Parathyroid adenoma (tissue), 2 donors: Measurements from ENCODE around the gene MBNL3.

Experiments used
- H2AFZ ChIP-seq: fragments of 300-600 bp; sonication (generic); one replicate; pipeline ENCODE4 v1.7.0; 2017; ENCODE audit warnings: antibody characterized with exemption, mild to moderate bottlenecking
- H3K27ac ChIP-seq: fragments of 300-600 bp; sonication (generic); one replicate; pipeline ENCODE4 v1.7.0; 2017
- H3K27me3 ChIP-seq: fragments of 300-600 bp; sonication (generic); one replicate; pipeline ENCODE4 v1.7.0; 2017; ENCODE audit warnings: low read length; ENCODE audit not compliant: control insufficient read depth, insufficient read depth
- H3K36me3 ChIP-seq: fragments of 300-600 bp; sonication (generic); one replicate; pipeline ENCODE4 v1.7.0; 2017; ENCODE audit warnings: low read length; ENCODE audit not compliant: control insufficient read depth, insufficient read depth
- H3K4me1 ChIP-seq: fragments of 300-600 bp; sonication (generic); one replicate; pipeline ENCODE4 v1.7.0; 2017; ENCODE audit warnings: control low read depth
- H3K4me2 ChIP-seq: fragments of 300-600 bp; sonication (generic); one replicate; pipeline ENCODE4 v1.7.0; 2017; ENCODE audit warnings: low read length
- H3K4me3 ChIP-seq: fragments of 300-600 bp; sonication (generic); one replicate; pipeline ENCODE4 v1.7.0; 2017; ENCODE audit warnings: low read depth, low read length
- H3K79me2 ChIP-seq: fragments of 300-600 bp; sonication (generic); one replicate; pipeline ENCODE4 v1.7.0; 2017; ENCODE audit warnings: control low read depth
- H3K9ac ChIP-seq: fragments of 300-600 bp; sonication (generic); one replicate; pipeline ENCODE4 v1.7.0; 2017; ENCODE audit warnings: mild to moderate bottlenecking
- H3K9me3 ChIP-seq: fragments of 300-600 bp; sonication (generic); one replicate; pipeline ENCODE4 v1.7.0; 2017; ENCODE audit warnings: low read length; ENCODE audit not compliant: control insufficient read depth
- CTCF ChIP-seq: fragments of 300-600 bp; sonication (generic); IDR thresholded peaks from one replicate; pipeline ENCODE4 v1.7.0; 2017; ENCODE audit warnings: antibody characterized with exemption, mild to moderate bottlenecking
- donor health status: primary hyperparathyroidism.

The MBNL3 gene

GRCh38 chrX:132415012-132415411 lies 73.8 kb downstream of the MBNL3 start:
- H3K4me1 ChIP-seq = no peaks in the 10 kb centered on the region

GRCh38 chrX:132414404-132414803 lies 74.4 kb downstream of the MBNL3 start:
- Histone ChIP-seq H2AFZ (no peak overlapping the region), H3K4me3 (no peak overlapping the region), H3K79me2 (no peaks in the 10 kb centered on the region), H3K36me3 (no peaks in the 10 kb centered on the region), H3K27ac (no peak overlapping the region), H3K27me3 (no peaks in the 10 kb centered on the region), H3K9me3 (no peaks in the 10 kb centered on the region), H3K4me1 (no peaks in the 10 kb centered on the region), H3K4me2 (no peak overlapping the region), H3K9ac (no peak overlapping the region)
- no peak for TF ChIP-seq CTCF

More at GRCh38 chrX:132415012-132415411, 73.8 kb downstream of the MBNL3 start:
- H3K4me2 ChIP-seq = no peak overlapping the region
- H3K9ac ChIP-seq = no peak overlapping the region
- H3K27me3 ChIP-seq = no peaks in the 10 kb centered on the region
- no peak overlapping the region for H2AFZ ChIP-seq
- H3K4me3 ChIP-seq = no peak overlapping the region
- no peak overlapping the region for H3K27ac ChIP-seq
- no peaks in the 10 kb centered on the region for H3K79me2 ChIP-seq
- no peaks in the 10 kb centered on the region for H3K36me3 ChIP-seq
- no peak for TF ChIP-seq CTCF
- H3K9me3 ChIP-seq = no peaks in the 10 kb centered on the region

GRCh38 chrX:132413459-132413858 lies 75.4 kb downstream of the MBNL3 start:
- Histone ChIP-seq H3K36me3 (no peaks in the 10 kb centered on the region), H3K9ac (no peak overlapping the region), H3K4me3 (no peak overlapping the region)

GRCh38 chrX:132412208-132412607 lies 76.6 kb downstream of the MBNL3 start:
- H3K27me3 ChIP-seq = no peaks in the 10 kb centered on the region
- no peaks in the 10 kb centered on the region for H3K36me3 ChIP-seq
- no peak overlapping the region for H3K4me2 ChIP-seq
- H3K9me3 ChIP-seq = no peaks in the 10 kb centered on the region
- H3K79me2 ChIP-seq = no peaks in the 10 kb centered on the region
- TF ChIP-seq CTCF = no peak
- H3K4me3 ChIP-seq = no peak overlapping the region
- no peak overlapping the region for H3K9ac ChIP-seq
- no peak overlapping the region for H2AFZ ChIP-seq
- H3K27ac ChIP-seq = no peak overlapping the region
- no peaks in the 10 kb centered on the region for H3K4me1 ChIP-seq

More at GRCh38 chrX:132413459-132413858, 75.4 kb downstream of the MBNL3 start:
- H3K27ac ChIP-seq = no peak overlapping the region
- no peaks in the 10 kb centered on the region for H3K9me3 ChIP-seq
- H3K79me2 ChIP-seq = no peaks in the 10 kb centered on the region
- no peak for TF ChIP-seq CTCF
- H3K4me1 ChIP-seq = no peaks in the 10 kb centered on the region
- no peak overlapping the region for H2AFZ ChIP-seq
- no peaks in the 10 kb centered on the region for H3K27me3 ChIP-seq
- H3K4me2 ChIP-seq = no peak overlapping the region

GRCh38 chrX:132411310-132411977 lies 77.4 kb downstream of the MBNL3 start:
- H3K9me3 ChIP-seq = no peaks in the 10 kb centered on the region
- H3K4me2 ChIP-seq = no peak overlapping the region
- no peak overlapping the region for H3K27ac ChIP-seq
- H3K4me3 ChIP-seq = no peak overlapping the region
- no peak overlapping the region for H3K9ac ChIP-seq
- H2AFZ ChIP-seq = no peak overlapping the region
- no peaks in the 10 kb centered on the region for H3K36me3 ChIP-seq
- no peaks in the 10 kb centered on the region for H3K79me2 ChIP-seq
- no peak for TF ChIP-seq CTCF
- no peaks in the 10 kb centered on the region for H3K4me1 ChIP-seq
- H3K27me3 ChIP-seq = no peaks in the 10 kb centered on the region
